A673 (cell line): ENCODE results near the gene ZNF746. TPM values are rescaled to one million over a fixed set of nuclear protein-coding genes. Genes with fewer than 3 reads are reported as not detected.

Source experiments
- BruUV-seq: library from RNA; stranded (reverse); fragments of 400-500 nt; replicated peaks from 2 replicates; lab custom pipeline; 2021; lab: Mats Ljungman, UMichigan
- CTCF ChIA-PET: fragments of 300-600 bp; sonication (Branson Sonifier 250); formaldehyde crosslinking; loops from one replicate; lab custom pipeline; 2022; ENCODE audit warnings: antibody characterized with exemption; lab: Charles Lee
- POLR2A ChIA-PET: fragments of 300-600 bp; sonication (Branson Sonifier 250); formaldehyde crosslinking; loops from one replicate; lab custom pipeline; 2022; ENCODE audit warnings: antibody characterized with exemption; ENCODE audit not compliant: low non-redundant PET; lab: Charles Lee
- DNase-seq: peaks from one replicate; pipeline ENCODE4 v3.0.0-alpha.2; 2015; ENCODE audit warnings: low spot score
- H3K27ac ChIP-seq: fragments of 200-600 bp; sonication (generic); 2 replicates; pipeline ENCODE4 v1.5.1; 2016; ENCODE audit warnings: mixed run types, low read depth, mild to moderate bottlenecking, mixed read lengths, antibody characterized with exemption, low read length; ENCODE audit not compliant: poor library complexity, severe bottlenecking
- H3K27me3 ChIP-seq: fragments of 200-600 bp; sonication (generic); replicated peaks from 2 replicates; pipeline ENCODE4 v1.6.1; 2017; ENCODE audit warnings: mixed run types, low read depth, mild to moderate bottlenecking, mixed read lengths, antibody characterized with exemption, low read length; ENCODE audit not compliant: insufficient read depth, poor library complexity
- H3K36me3 ChIP-seq: fragments of 200-600 bp; sonication (generic); 2 replicates; pipeline ENCODE4 v1.6.1; 2016; ENCODE audit warnings: mixed run types, mild to moderate bottlenecking, mixed read lengths, antibody characterized with exemption, low read length; ENCODE audit not compliant: insufficient read depth, poor library complexity, severe bottlenecking
- H3K4me1 ChIP-seq: fragments of 200-600 bp; sonication (generic); 2 replicates; pipeline ENCODE4 v1.6.1; 2017; ENCODE audit warnings: mixed run types, mild to moderate bottlenecking, mixed read lengths, antibody characterized with exemption, low read length; ENCODE audit not compliant: insufficient read depth, poor library complexity, severe bottlenecking
- H3K4me3 ChIP-seq: fragments of 200-600 bp; sonication (generic); 2 replicates; pipeline ENCODE4 v1.5.1; 2016; ENCODE audit warnings: low read depth, mixed run types, mild to moderate bottlenecking, mixed read lengths, low read length; ENCODE audit not compliant: poor library complexity, severe bottlenecking
- H3K9me3 ChIP-seq: fragments of 200-600 bp; sonication (generic); 2 replicates; pipeline ENCODE4 v1.6.1; 2016; ENCODE audit warnings: mixed run types, low read depth, mild to moderate bottlenecking, mixed read lengths, antibody characterized with exemption, low read length; ENCODE audit not compliant: poor library complexity, severe bottlenecking
- EZH2 ChIP-seq: fragments of 200-600 bp; sonication (generic); IDR thresholded peaks from 2 replicates; pipeline ENCODE4 v1.6.1; 2017; ENCODE audit warnings: borderline replicate concordance, low read depth, mild to moderate bottlenecking, mixed read lengths, antibody characterized with exemption, low read length; ENCODE audit not compliant: poor library complexity, severe bottlenecking
- intact Hi-C: fragments of 100-400 bp; cut with micrococcal nuclease; formaldehyde crosslinking; loops from one replicate; pipeline ENCODE4 v1.10.0; 2022; ENCODE audit not compliant: unreplicated experiment
- total RNA-seq: library from RNA; stranded (reverse); gene quantifications from 2 replicates; pipeline ENCODE4 v1.2.3, GENCODE V29; 2021
- TF ChIP-seq, protein P1 (sequence below): fragments of 300-800, 200-600 bp; sonication (generic); conservative IDR thresholded peaks from 2 replicates; pipeline ENCODE4 v1.5.1; 2017; ENCODE audit warnings: low read depth, mild to moderate bottlenecking, antibody characterized with exemption, low read length, moderate library complexity, mixed read lengths

The ZNF746 gene
- total RNA-seq, 1 experiment from 2014 or later = 22.5 TPM

DNA sequence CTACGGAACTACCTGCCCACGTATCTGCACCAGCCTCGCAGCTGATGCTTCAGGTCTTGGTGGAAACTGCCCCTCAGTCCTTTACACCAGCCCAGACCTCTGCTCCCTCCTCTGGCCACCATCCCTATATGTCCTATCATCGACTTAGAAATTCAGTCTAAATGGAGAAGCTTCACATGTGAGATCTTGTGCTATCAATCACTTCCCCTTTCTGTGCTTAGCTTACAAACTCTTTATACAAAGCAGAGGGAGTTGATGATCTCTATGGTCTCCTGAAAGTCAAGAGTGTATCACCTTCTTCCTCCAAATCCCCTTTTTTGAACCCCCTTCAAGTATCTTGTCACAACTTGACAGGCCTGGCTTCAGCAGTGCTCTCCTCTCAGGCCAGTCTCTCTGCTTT lies 67.4 kb downstream of the ZNF746 start:
- H3K4me3 ChIP-seq = no peak overlapping the region
- DNase-seq = no peak
- no peaks in the 10 kb centered on the region for H3K9me3 ChIP-seq
- CTCF ChIA-PET = no interaction called here
- no peak overlapping the region for H3K27ac ChIP-seq
- peaks cover 6% of the 10 kb centered on the region for H3K36me3 ChIP-seq
- intact Hi-C loops = no loop called here
- H3K27me3 ChIP-seq = no peaks in the 10 kb centered on the region
- TF ChIP-seq EZH2 = no peak
- TF ChIP-seq, protein P1, sequence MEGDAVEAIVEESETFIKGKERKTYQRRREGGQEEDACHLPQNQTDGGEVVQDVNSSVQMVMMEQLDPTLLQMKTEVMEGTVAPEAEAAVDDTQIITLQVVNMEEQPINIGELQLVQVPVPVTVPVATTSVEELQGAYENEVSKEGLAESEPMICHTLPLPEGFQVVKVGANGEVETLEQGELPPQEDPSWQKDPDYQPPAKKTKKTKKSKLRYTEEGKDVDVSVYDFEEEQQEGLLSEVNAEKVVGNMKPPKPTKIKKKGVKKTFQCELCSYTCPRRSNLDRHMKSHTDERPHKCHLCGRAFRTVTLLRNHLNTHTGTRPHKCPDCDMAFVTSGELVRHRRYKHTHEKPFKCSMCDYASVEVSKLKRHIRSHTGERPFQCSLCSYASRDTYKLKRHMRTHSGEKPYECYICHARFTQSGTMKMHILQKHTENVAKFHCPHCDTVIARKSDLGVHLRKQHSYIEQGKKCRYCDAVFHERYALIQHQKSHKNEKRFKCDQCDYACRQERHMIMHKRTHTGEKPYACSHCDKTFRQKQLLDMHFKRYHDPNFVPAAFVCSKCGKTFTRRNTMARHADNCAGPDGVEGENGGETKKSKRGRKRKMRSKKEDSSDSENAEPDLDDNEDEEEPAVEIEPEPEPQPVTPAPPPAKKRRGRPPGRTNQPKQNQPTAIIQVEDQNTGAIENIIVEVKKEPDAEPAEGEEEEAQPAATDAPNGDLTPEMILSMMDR = no peak
- POLR2A ChIA-PET = no interaction called here
- no TSS peak for BruUV-seq
- no peaks in the 10 kb centered on the region for H3K4me1 ChIP-seq

DNA sequence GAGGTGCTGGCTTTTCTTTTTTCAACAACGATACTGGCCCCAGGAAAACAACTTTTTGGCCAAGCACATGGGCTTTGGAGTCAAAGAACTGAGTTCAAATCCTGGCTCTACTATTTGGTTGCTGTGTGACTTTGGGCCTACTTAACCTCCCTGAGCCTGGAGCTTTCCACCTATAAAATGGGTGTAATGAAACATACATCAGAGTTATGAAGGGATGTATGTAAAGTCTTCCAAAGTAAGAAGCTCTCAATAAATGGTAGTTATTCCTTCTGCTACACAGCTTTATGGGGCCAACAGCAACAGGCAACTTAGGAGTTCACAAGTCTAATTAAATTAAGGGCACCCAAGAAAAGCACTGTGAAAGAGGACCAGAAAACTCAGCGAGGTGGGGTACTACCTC lies 69.7 kb downstream of the ZNF746 start:
- no peak overlapping the region for H3K4me3 ChIP-seq
- H3K4me1 ChIP-seq = no peaks in the 10 kb centered on the region
- no peaks in the 10 kb centered on the region for H3K27me3 ChIP-seq
- CTCF ChIA-PET = no interaction called here
- no TSS peak for BruUV-seq
- intact Hi-C loops = no loop called here
- peaks cover 6% of the 10 kb centered on the region for H3K36me3 ChIP-seq
- H3K27ac ChIP-seq = no peak overlapping the region
- TF ChIP-seq, protein P1 = no peak
- no peaks in the 10 kb centered on the region for H3K9me3 ChIP-seq
- POLR2A ChIA-PET = no interaction called here
- DNase-seq = no peak

DNA sequence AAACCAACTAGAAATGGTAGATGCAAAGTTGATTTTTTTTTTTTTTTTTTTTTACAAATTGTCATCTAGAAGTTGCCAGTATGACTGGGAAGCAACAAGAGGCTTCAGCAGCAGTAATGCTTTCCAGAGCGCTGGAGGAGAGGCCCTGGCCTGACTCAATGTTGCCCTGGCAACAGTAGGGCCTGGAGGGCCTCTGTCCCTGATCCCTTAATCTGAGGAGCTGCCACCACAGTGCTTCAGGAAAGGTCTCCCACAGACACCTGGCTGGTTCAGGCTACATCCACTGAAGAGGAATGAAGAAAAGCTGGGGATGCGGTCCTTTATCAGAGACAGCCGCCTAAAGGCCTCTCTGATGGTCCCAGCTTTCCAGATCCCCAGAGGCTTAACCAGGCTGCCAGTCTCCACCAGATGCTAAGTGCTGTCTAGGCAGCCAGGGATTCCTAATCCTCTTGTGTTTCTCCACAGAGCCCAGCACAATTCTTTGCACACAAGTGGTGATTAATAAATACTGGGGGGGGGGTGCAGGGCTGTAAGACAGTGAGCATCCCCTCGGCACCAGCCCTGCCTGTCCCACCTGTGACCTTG lies 70.4 kb downstream of the ZNF746 start:
- peaks cover 4% of the 10 kb centered on the region for H3K4me1 ChIP-seq
- peaks cover 1% of the 10 kb centered on the region for H3K36me3 ChIP-seq
- TF ChIP-seq, protein P1 = no peak
- no peak for TF ChIP-seq EZH2
- BruUV-seq = no TSS peak
- POLR2A ChIA-PET = no interaction called here
- CTCF ChIA-PET = no interaction called here
- no peaks in the 10 kb centered on the region for H3K27me3 ChIP-seq
- no peaks in the 10 kb centered on the region for H3K9me3 ChIP-seq
- no peak overlapping the region for H3K27ac ChIP-seq
- DNase-seq = no peak
- intact Hi-C loops = no loop called here
- H3K4me3 ChIP-seq = no peak overlapping the region
